ENCODE results near the gene ANKRD12. TPM values are rescaled to one million over a fixed set of nuclear protein-coding genes. Genes with fewer than 3 reads are reported as not detected.

Gene ANKRD12
- total and polyA plus RNA-seq, 2 of the 4 experiments (the other 2 are of a cell fraction): 2.6 to 12.9 TPM

- Histone ChIP-seq H3K14ac (replicated peaks; ENCODE audit: low read depth, low read length) (no peak overlapping the region; the same call in 1 of the 2 replicates), H4K20me1 (ENCODE audit: insufficient read depth, low read length) (0 out of 2 replicates have a peak, but pooled peaks cover 8% of the 10 kb centered on the region), H3K27ac (ENCODE audit: insufficient read depth, low read length) (no peak overlapping the region), H3K9ac (ENCODE audit: low read depth, low read length) (no peak overlapping the region), H4K91ac (ENCODE audit: insufficient read depth, low read depth, low read length) (no peak overlapping the region), H3K36me3 (ENCODE audit: control insufficient read depth, insufficient read depth, low read length) (peaks cover 33% of the 10 kb centered on the region), H3K4me3 (ENCODE audit: insufficient read depth, low read depth, low read length) (no peak overlapping the region), H2BK5ac (ENCODE audit: low read depth, low read length, poor library complexity, severe bottlenecking) (peak overlapping the region; percentile 60), H3K9me1 (ENCODE audit: insufficient read depth, low read length) (no peaks in the 10 kb centered on the region; the same call in 1 of the 2 replicates), H2BK120ac (ENCODE audit: low read depth, low read length) (no peak overlapping the region), H3K4me2 (ENCODE audit: low read depth, low read length) (no peak overlapping the region), H4K8ac (ENCODE audit: low read depth in 2 of 2, low read length in 2 of 2) (no peak overlapping the region), H3K23ac (ENCODE audit: low read depth, low read length) (no peak overlapping the region), H2BK20ac (ENCODE audit: low read depth, low read length) (no peak overlapping the region; the same call in 1 of the 2 replicates), H3K27me3 (ENCODE audit: control insufficient read depth, insufficient read depth, low read length) (no peaks in the 10 kb centered on the region), H2AK9ac (replicated peaks; ENCODE audit: low read depth, low read length, poor library complexity) (no peak overlapping the region), H2AK5ac (ENCODE audit: low read depth, low read length) (no peak overlapping the region), H3K4me1 (ENCODE audit: control insufficient read depth, insufficient read depth, low read length) (peaks cover 5% of the 10 kb centered on the region), H2BK15ac (ENCODE audit: low read depth, low read length) (no peak overlapping the region), H2AFZ (replicated peaks; ENCODE audit: low read length, poor library complexity) (no peak overlapping the region), H3K79me1 (ENCODE audit: low read depth in 1 of 2, low read length in 2 of 2) (peaks cover 26 to 46% of the 10 kb centered on the region in 2 experiments), H3K56ac (ENCODE audit: extremely low read depth, insufficient read depth, low read length) (no peak overlapping the region), H3K9me3 (ENCODE audit: control insufficient read depth, insufficient read depth, low read length) (no peaks in the 10 kb centered on the region), H4K5ac (ENCODE audit: low read depth, low read length) (no peak overlapping the region), H3K4ac (ENCODE audit: low read depth, low read length) (no peak overlapping the region), H3K18ac (ENCODE audit: low read depth, low read length) (no peak overlapping the region)
- dilution Hi-C loops (cut with HindIII; ENCODE audit: low sequenced_read_pairs, unreplicated experiment) (no loop called here), in situ Hi-C loops (cut with MboI; ENCODE audit: low sequenced_read_pairs) (no loop called here), intact Hi-C loops (cut with micrococcal nuclease) (no loop called here)
- WGBS, 2 experiments (ENCODE audit: extremely low coverage in 2 of 2, insufficient read length in 1 of 2): no CpG with 5 or more reads among the region's 3 CpGs
- no peak for TF ChIP-seq MAZ (IDR thresholded peaks at IDR 0.05; ENCODE audit: borderline replicate concordance, low read depth, low read length)
- no peak for DNase-seq
- no TSS peak for BruUV-seq (replicated peaks)
- no peak for ATAC-seq (ENCODE audit: low read depth)
- ChIA-PET POLR2A (ENCODE audit: unreplicated experiment) (no interaction called here), CTCF (no interaction called here)
These were observed 10.2 kb upstream of the ANKRD12 start for GRCh38 chr18:9126337-9126736.
